ENCODE data around the gene ZNF717.

DNA sequence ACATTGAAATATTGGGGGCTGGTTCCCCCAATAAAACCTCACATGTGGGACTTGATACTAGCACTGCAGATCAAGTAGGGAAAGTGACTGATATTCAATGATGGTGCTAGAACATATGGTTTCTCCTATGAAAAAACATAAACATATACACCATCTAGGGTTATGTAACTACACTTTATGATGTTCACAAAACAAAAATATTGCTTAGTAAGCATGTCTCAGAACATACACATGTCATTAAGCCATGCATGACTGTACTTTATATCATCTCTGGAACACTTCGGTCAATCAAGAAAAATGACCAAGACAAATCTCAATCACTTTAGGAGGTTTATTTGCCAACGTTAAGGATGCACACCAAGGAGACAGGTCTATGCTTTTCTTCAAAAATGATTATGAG is 57.4 kb downstream of the ZNF717 start:
- TF ChIP-seq, protein P1, sequence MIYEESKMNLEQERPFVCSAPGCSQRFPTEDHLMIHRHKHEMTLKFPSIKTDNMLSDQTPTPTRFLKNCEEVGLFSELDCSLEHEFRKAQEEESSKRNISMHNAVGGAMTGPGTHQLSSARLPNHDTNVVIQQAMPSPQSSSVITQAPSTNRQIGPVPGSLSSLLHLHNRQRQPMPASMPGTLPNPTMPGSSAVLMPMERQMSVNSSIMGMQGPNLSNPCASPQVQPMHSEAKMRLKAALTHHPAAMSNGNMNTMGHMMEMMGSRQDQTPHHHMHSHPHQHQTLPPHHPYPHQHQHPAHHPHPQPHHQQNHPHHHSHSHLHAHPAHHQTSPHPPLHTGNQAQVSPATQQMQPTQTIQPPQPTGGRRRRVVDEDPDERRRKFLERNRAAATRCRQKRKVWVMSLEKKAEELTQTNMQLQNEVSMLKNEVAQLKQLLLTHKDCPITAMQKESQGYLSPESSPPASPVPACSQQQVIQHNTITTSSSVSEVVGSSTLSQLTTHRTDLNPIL (CRISPR knock-in tag; IDR thresholded peaks at IDR 0.05; ENCODE audit: low read depth), result no peak
- no peak for TF ChIP-seq CSDC2 (CRISPR knock-in tag; IDR thresholded peaks at IDR 0.05)
- TF ChIP-seq ZFP3 (CRISPR knock-in tag; IDR thresholded peaks at IDR 0.05), result no peak
